SK-N-SH (cell line): ENCODE measurements around the gene ABCF3. TPM values are rescaled to one million over a fixed set of nuclear protein-coding genes. Genes with fewer than 3 reads are reported as not detected.

Experiments
- CTCF ChIA-PET: fragments of 300-600, 350-600 bp; formaldehyde crosslinking; extraction: SDS; loops from one replicate; lab custom pipeline; 2021; lab: Yijun Ruan, JAX
- POLR2A ChIA-PET: fragments of 350-600 bp; sonication (Branson Sonifier 250); formaldehyde crosslinking; extraction: SDS; loops from one replicate; lab custom pipeline; 2020; ENCODE audit warnings: antibody characterized with exemption, inconsistent platforms; lab: Yijun Ruan, JAX
- DNase-seq: peaks from one replicate; pipeline ENCODE4 v3.0.0; 2012
- H2AFZ ChIP-seq: fragments of 200-600 bp; sonication (generic); 2 replicates; pipeline ENCODE4 v1.8.1; 2016; ENCODE audit warnings: antibody characterized with exemption, mild to moderate bottlenecking, low read depth
- H3F3A ChIP-seq: fragments of 200-600 bp; sonication (generic); replicated peaks from 2 replicates; pipeline ENCODE3; 2016; ENCODE audit warnings: antibody characterized with exemption, mild to moderate bottlenecking; ENCODE audit not compliant: insufficient read depth
- H3K27ac ChIP-seq, 2 experiments: fragments of 200-500 bp in 1 of 2; fragments of 200-600 bp in 1 of 2; sonication (Bioruptor generic) in 1 of 2; sonication (generic), shearing (Covaris generic) in 1 of 2; 2 replicates each; pipeline versions ENCODE4 v1.5.1 to v1.6.1; 2014 to 2016; ENCODE audit warnings: low read depth in 2 of 2, inconsistent platforms in 1 of 2, low read length in 1 of 2, mild to moderate bottlenecking in 1 of 2, mixed read lengths in 1 of 2
- H3K27me3 ChIP-seq: fragments of 200-600 bp; sonication (generic), shearing (Covaris generic); 2 replicates; pipeline ENCODE4 v1.6.1; 2016; ENCODE audit warnings: mixed run types; ENCODE audit not compliant: insufficient read depth
- H3K36me3 ChIP-seq, 2 experiments: fragments of 200-500 bp in 1 of 2; fragments of 200-600 bp in 1 of 2; sonication (Bioruptor generic) in 1 of 2; sonication (generic) in 1 of 2; replicated peaks in 1 of 2; 2 replicates each; pipeline versions ENCODE3 to v1.5.1; 2014 to 2016; ENCODE audit warnings: low read length in 1 of 2, mild to moderate bottlenecking in 1 of 2; ENCODE audit not compliant: insufficient read depth in 2 of 2, control insufficient read depth in 1 of 2
- H3K4me1 ChIP-seq, 2 experiments: fragments of 200-500 bp in 1 of 2; fragments of 200-600 bp in 1 of 2; sonication (Bioruptor generic) in 1 of 2; sonication (generic), shearing (Covaris generic) in 1 of 2; 2 replicates each; pipeline versions ENCODE4 v1.5.1 to v1.6.1; 2014 to 2016; ENCODE audit warnings: low read depth in 1 of 2, low read length in 1 of 2, mixed run types in 1 of 2; ENCODE audit not compliant: insufficient read depth in 2 of 2, control insufficient read depth in 1 of 2
- H3K4me2 ChIP-seq: fragments of 200-600 bp; sonication (generic), shearing (Covaris generic); 2 replicates; pipeline ENCODE4 v1.6.1; 2017; ENCODE audit warnings: mixed run types
- H3K4me3 ChIP-seq, 2 experiments: fragments of 200-500 bp in 1 of 2; fragments of 200-600 bp in 1 of 2; sonication (Bioruptor generic) in 1 of 2; sonication (generic), shearing (Covaris generic) in 1 of 2; 2 replicates each; pipeline versions ENCODE4 v1.5.1 to v1.8.1; 2014 to 2016; ENCODE audit warnings: low read depth in 2 of 2, inconsistent platforms in 1 of 2, low read length in 1 of 2, mild to moderate bottlenecking in 1 of 2, mixed read lengths in 1 of 2, moderate library complexity in 1 of 2
- H3K79me2 ChIP-seq: fragments of 200-600 bp; sonication (generic); 2 replicates; pipeline ENCODE4 v1.8.1; 2017; ENCODE audit warnings: mild to moderate bottlenecking; ENCODE audit not compliant: insufficient read depth
- H3K9ac ChIP-seq: fragments of 200-600 bp; sonication (generic); 2 replicates; pipeline ENCODE4 v1.6.1; 2017; ENCODE audit warnings: mixed run types
- H3K9me2 ChIP-seq: fragments of 200-600 bp; sonication (generic); 2 replicates; pipeline ENCODE4 v1.6.1; 2017; ENCODE audit warnings: mixed run types
- H3K9me3 ChIP-seq: fragments of 200-600 bp; sonication (generic); 2 replicates; pipeline ENCODE4 v1.6.1; 2017; ENCODE audit warnings: mixed run types, mild to moderate bottlenecking, moderate library complexity
- H4K20me1 ChIP-seq: fragments of 200-600 bp; sonication (generic); 2 replicates; pipeline ENCODE4 v1.6.1; 2017; ENCODE audit warnings: mild to moderate bottlenecking, mixed run types; ENCODE audit not compliant: insufficient read depth
- GABPA ChIP-seq: IDR thresholded peaks from 2 replicates; pipeline ENCODE4 v1.4.0; 2012; ENCODE audit warnings: low read depth, mild to moderate bottlenecking
- GATA2 ChIP-seq: sonication (generic); formaldehyde crosslinking; IDR thresholded peaks from 2 replicates; pipeline ENCODE4 v1.5.0; 2020; ENCODE audit warnings: mild to moderate bottlenecking, missing genetic modification reagents
- MXI1 ChIP-seq: IDR thresholded peaks from 2 replicates; pipeline ENCODE4 v1.6.1; 2012; ENCODE audit warnings: mild to moderate bottlenecking, low read depth, low read length, improper control_type of control experiment
- NFIC ChIP-seq: IDR thresholded peaks from 2 replicates; pipeline ENCODE4 v1.4.0; 2012; ENCODE audit warnings: borderline replicate concordance
- POLR2AphosphoS5 ChIP-seq: IDR thresholded peaks from 2 replicates; pipeline ENCODE4 v1.6.1; 2012; ENCODE audit warnings: low read depth, low read length
- TCF12 ChIP-seq: IDR thresholded peaks from 2 replicates; pipeline ENCODE4 v1.4.0; 2012
- USF1 ChIP-seq: IDR thresholded peaks from 2 replicates; pipeline ENCODE4 v1.4.0; 2012; ENCODE audit warnings: low read depth, borderline replicate concordance
- ZBTB33 ChIP-seq: IDR thresholded peaks from 2 replicates; pipeline ENCODE4 v1.4.0; 2012; ENCODE audit warnings: low read depth, borderline replicate concordance
- WGBS: methylation state at CpG from one replicate; pipeline ENCODE4 v1.1.6; 2017; ENCODE audit warnings: low lambda C conversion rate; 5-methylcytosine and 5-hydroxymethylcytosine counted together
- polyA plus RNA-seq, 3 experiments: library from polyadenylated mRNA; depleted of rRNA; stranded (reverse); fragments of >200 nt; gene quantifications; 2 replicates each; pipeline ENCODE4 v1.2.3, GENCODE V29; 2012

The ABCF3 gene
- polyA plus RNA-seq, 1 of the 3 experiments (the other 2 are of a cell fraction): 55.6 TPM

- Histone ChIP-seq H3K4me1 (peaks cover 0 to 18% of the 10 kb centered on the region in 2 experiments; a peak in 2 of 4 replicates), H3K9ac (no peak overlapping the region), H3K4me2 (0 out of 2 replicates have a peak overlapping the region, but pooled peaks have one; percentile 17), H2AFZ (no peak overlapping the region), H3K27me3 (peaks cover 21% of the 10 kb centered on the region), H4K20me1 (no peaks in the 10 kb centered on the region), H3K9me3 (no peaks in the 10 kb centered on the region), H3K36me3 (no peaks in the 10 kb centered on the region), H3K4me3 (no peak overlapping the region), H3F3A (no peaks in the 10 kb centered on the region), H3K9me2 (no peaks in the 10 kb centered on the region)
- POLR2A ChIA-PET: no interaction called here
- WGBS: 83% methylated on average over 10 of the region's 19 CpGs
- TF ChIP-seq USF1 (no peak), POLR2AphosphoS5 (no peak), TCF12 (no peak), GATA2 (no peak), GABPA (no peak)
- TF ChIP-seq, all 33 proteins: peak for 0
- CTCF ChIA-PET: interaction anchor here (0.6 to 2.6 kb wide), 8 partner anchors 9 to 339 kb away, joined by 3 to 8 read pairs (median 4); partner anchors contain the start of genes ABCC5 and EEF1AKMT4
- no peak for DNase-seq
- Histone ChIP-seq H3K79me2 (no peaks in the 10 kb centered on the region), H3K27ac (no peak overlapping the region)
Observed at GRCh38 chr3:184234671-184235380, 48.8 kb downstream of the ABCF3 start.

- Histone ChIP-seq H3K27me3 (peaks cover 15% of the 10 kb centered on the region), H3K9me2 (no peaks in the 10 kb centered on the region), H2AFZ (no peak overlapping the region), H3K79me2 (no peaks in the 10 kb centered on the region), H3K4me1 (peaks cover 0 to 13% of the 10 kb centered on the region in 2 experiments; a peak in 2 of 4 replicates), H3K27ac (no peak overlapping the region), H4K20me1 (no peaks in the 10 kb centered on the region), H3K4me3 (no peak overlapping the region), H3K9ac (no peak overlapping the region), H3K9me3 (no peaks in the 10 kb centered on the region), H3K36me3 (no peaks in the 10 kb centered on the region), H3F3A (no peaks in the 10 kb centered on the region), H3K4me2 (no peak overlapping the region)
- CTCF ChIA-PET: interaction anchor here (1.7 to 3.5 kb wide), 3 partner anchors 7 to 90 kb away, joined by 5 to 25 read pairs (median 8); partner anchors contain the start of genes EEF1AKMT4 and VWA5B2
- no peak for DNase-seq
- WGBS: 86% methylated on average over 4 of the region's 4 CpGs
- no peak for TF ChIP-seq MXI1
- no peak for TF ChIP-seq TCF12
- TF ChIP-seq NFIC: no peak
- TF ChIP-seq ZBTB33: no peak
- TF ChIP-seq GABPA: no peak
- POLR2A ChIA-PET: no interaction called here
Observed at GRCh38 chr3:184235381-184236032, 49.5 kb downstream of the ABCF3 start.
